Limb (tissue), 2 donors: ENCODE data around the gene GSTM3.
A peak's percentile ranks its signal among the peaks of the same experiment; 100 is the strongest.
"Not testable (repeated sequence)": the region's sequence is repeated elsewhere in the genome, so short reads cannot be mapped to it uniquely, and the experiment has no call there.

Source experiments
- DNase-seq, 2 donors: peaks; one replicate each; pipeline ENCODE4 v3.0.0-alpha.2; 2016; ENCODE audit errors: extremely low spot score in 2 of 2

GSTM3 gene

DNA sequence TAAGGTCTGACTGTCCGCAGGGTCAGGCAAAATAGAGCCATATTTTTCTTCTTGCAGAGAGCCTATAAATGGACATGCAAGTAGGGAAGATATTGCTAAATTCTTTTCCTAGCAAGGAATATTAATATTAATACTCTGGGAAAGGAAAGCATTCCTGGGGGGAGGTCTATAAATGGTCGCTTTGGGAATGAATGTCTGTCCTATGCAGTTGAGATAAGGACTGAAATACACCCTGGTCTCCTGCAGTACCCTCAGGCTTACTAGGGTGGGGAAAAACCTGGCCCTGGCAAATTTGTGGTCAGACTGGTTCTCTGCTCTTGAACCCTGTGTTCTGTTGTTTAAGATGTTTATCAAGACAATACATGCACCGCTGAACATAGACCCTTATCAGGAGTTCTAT is 37.9 kb downstream of the GSTM3 start:
- DNase-seq, result not testable (repeated sequence)

DNA sequence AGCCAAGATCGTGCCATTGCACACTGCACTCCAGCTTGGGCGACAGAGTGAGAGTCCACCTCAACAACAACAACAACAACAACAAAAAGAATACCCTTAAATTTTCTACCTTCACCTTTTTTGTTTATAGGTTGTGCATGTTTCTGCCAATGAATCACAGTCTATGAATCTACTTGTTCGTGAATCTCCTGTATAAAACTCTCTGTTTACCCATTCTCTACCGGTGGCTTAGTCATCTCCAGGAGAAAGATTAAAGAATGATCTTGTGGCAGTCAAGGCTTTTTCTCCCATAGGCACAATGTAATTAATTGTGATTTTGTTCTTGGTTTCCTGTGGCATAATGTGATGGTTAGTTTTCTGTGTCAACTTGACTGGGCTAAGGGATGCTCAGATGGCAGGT is 43.0 kb downstream of the GSTM3 start:
- not testable (repeated sequence) for DNase-seq

DNA sequence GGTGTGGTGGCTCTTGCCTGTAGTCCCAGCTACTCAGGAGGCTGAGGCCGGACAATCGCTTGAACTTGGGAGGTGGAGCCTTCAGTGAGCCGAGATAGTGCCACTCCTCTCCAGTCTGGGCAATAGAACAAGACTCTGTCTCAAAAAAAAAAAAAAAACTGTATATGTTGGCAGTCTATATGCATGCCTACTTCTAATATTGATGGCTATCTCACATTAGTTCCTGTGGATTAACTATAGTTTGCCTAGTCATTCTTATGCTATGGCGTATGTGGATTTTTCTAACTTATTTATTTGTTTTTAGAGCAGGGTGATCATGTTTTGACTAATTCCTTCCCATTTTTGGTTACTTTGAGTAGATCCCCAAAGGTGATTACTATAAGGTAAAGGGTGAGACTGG is 43.8 kb downstream of the GSTM3 start:
- no peak for DNase-seq

DNA sequence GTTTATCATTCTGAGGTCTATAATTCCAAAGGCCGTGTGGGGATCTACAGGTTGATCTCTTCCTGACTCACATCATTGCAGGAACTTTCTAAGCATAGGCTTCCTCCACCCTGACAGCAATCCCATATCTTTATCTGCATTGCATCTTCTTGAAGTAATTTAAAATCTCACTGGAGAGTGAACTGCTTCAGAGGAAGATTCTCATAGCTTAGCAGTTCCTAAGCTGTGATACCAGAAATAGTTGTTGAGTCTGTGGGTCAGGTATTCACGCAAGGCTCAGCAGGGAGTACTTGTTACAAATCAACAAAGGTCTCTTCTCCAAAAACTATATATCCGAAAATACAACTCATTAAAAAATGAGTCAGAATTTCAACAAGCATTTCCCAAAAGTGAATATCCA is 45.7 kb downstream of the GSTM3 start:
- DNase-seq, result not testable (repeated sequence)

DNA sequence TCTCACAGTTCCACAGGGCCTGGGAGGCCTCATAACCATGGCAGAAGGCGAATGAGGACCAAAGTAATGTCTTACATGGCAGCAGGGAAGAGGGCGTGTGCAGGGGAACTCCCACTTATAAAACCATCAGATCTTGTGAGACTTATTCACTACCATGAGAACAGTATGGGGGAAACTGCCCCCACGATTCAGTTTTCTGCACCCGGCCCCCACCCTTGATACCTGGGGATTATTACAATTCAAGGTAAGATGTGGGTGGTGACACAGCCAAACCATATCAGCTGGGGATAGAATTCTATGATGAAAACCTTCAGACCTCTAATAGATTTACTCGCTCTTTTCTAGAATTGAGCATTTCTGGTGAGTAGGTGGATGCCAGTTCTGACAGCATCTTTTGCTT is 46.4 kb downstream of the GSTM3 start:
- DNase-seq, result not testable (repeated sequence)

DNA sequence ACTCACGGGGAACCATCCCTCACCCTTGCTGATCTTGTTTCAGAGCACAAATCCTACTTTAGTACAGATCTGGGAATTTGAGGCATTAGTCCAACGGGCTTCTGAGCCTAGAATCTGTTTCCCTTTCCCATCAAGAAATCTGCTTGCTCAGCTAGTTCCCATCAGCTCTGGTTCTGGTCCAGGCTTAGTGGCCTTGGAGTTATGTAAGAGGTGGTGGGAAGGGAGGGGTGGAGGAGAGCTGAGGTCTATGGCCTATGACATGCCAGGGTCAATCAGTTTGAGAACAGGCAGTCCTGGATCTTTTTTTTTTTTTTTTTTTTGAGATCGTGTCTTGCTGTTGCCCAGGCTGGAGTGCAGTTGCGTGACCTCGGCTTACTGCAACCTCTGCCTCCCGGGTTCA is 49.1 kb downstream of the GSTM3 start:
- no peak for DNase-seq

DNA sequence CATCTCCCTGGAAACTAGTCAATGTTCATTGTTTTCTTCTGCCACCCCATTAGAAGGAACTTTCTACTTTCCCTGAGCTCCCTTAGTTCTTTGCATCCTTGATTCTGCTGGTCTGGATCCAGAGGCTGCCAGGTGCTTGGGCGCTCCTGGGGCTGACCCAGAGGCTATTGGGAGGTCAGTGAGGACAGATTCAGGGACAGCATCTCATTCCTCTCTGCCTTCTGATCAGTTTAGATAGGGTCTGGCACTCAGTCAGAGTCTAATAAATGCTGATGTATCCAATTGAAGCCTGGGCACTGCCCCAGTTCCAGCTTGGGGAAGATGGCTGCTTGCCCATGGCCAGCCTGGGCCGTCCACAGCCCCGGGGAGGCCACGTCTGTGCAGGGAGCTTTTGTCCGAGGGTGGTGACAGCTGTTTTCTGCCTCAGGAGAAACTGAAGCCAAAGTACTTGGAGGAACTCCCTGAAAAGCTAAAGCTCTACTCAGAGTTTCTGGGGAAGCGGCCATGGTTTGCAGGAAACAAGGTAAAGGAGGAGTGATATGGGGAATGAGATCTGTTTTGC is 50.9 kb downstream of the GSTM3 start:
- no peak for DNase-seq

DNA sequence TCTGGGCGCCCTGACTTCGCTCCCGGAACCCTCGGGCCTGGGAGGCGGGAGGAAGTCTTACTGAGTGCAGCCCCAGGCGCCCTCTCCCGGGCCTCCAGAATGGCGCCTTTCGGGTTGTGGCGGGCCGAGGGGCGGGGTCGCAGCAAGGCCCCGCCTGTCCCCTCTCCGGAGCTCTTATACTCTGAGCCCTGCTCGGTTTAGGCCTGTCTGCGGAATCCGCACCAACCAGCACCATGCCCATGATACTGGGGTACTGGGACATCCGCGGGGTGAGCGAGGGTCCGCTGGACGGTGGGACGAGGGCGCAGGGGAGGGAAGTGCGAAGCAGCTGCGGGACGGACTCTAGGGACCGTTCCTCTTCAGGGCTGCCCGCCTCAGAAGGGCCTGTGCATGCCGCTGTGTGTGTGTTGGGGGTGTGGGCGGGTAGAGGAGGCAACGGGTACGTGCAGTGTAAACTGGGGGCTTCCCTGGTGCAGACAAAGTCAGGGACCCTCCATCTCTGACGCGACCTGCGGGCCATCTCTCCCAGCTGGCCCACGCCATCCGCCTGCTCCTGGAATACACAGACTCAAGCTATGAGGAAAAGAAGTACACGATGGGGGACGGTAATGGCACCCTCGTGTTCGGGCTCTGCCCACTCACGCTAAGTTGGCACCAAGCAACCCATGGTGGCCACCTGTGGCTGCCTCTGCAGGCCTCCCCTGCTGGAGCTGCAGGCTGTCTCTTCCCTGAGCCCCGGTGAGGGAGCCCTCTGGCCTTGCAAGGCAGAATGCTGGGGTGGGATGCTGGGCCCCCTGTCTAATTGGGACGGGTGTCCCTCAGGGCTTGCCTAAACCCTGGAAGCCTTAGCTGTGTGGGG is 53.0 kb downstream of the GSTM3 start, which contains the start of gene GSTM1:
Gene GSTM1, plus strand, starts transcription at position 177 of the 859 bp plus-strand sequence. Its CDS starts 57 bp downstream, at position 234.
- DNase-seq, result peak in 1 of 2 donors; percentile 83

DNA sequence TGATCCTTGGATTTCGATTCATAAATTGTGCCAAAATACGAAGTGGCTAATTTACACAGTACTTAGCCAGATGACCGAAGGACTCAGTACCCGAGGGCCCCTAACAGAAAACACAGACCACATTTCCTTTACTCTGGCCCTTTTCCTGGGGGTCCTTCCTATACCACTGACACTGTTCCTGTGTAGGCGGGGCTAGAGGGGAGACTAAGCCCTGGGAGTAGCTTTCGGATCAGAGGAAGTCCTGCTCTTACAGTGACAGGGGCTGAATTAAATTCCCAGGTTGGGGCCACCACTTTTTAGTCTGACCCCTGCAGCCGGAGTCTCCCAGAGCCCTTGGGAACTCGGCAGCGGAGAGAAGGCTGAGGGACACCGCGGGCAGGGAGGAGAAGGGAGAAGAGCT is 53.7 kb downstream of the GSTM3 start:
- not testable (repeated sequence) for DNase-seq

DNA sequence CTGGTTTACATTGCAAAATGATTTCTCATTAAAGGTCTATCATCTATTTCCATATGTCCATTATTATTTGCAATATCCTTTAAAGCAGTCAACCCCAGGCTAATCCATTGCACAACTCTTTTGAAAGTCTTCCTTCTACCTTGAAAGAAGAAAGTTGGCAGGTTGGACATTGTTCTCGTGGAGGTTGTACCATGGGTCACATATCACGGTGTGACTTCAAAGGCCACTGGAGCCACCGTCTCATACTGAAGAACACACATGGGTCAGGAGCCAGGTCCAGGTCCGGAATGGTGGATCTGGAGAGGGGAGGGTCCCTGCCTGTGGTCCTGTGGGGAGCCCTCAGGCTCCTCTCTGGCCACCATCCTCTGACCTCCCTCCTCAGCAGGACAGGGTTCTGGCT is 54.9 kb downstream of the GSTM3 start:
- not testable (repeated sequence) for DNase-seq

DNA sequence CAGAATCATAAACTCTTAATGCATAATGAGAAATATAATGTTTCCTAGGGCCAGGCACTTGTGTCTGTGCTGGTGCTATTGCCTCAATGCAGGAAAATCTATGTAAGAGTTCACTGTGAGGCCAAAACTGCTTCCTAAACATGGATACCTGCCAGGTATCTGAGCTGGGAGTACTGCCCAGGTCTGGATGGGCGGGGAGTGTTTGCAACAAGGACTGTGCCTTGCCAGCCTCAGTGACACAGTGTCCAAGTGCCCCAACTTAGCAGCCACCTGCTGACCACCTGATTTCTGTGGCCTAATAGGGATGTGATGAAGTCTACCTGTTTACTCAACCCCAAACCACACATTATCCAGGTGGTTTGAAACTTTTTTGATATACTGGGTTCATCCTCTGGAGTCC is 55.4 kb downstream of the GSTM3 start:
- DNase-seq, result not testable (repeated sequence)

DNA sequence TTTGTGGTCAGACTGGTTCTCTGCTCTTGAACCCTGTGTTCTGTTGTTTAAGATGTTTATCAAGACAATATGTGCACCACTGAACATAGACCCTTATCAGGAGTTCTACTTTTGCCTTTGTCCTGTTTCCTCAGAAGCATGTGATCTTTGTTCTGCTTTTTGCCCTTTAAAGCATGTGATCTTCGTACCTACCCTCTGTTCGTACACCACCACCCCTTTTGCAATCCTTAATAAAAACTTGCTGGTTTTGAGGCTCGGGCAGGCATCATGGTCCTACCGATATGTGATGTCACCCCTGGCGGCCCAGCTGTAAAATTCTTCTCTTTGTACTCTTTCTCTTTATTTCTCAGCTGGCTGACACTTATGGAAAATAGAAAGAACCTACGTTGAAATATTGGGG is 56.1 kb downstream of the GSTM3 start:
- DNase-seq, result not testable (repeated sequence)
